Muscle of back (tissue), 13 donors: ENCODE measurements around the gene TMEM52B. TPM values are rescaled to one million over a fixed set of nuclear protein-coding genes. Genes with fewer than 3 reads are reported as not detected.
A peak's percentile ranks its signal among the peaks of the same experiment; 100 is the strongest.

Source experiments
- DNase-seq, 3 donors: peaks; one replicate each; pipeline versions ENCODE4 v3.0.0 to v3.0.0-alpha.2; 2013
- long read RNA-seq, 9 donors: transcript quantifications; one replicate each; lab custom pipeline, GENCODE V29; 2026
- polyA plus RNA-seq, 10 donors: library from polyadenylated mRNA; unstranded; fragments of 120-200 nt; gene quantifications; one replicate each; pipeline ENCODE4 v1.2.1, GENCODE V29; 2013; ENCODE audit not compliant: insufficient read length in 10 of 10

TMEM52B gene
- polyA plus RNA-seq = under 1 TPM in 6 of 10 donors, not detected in 4; 0.07 to 0.49 (median 0.16) TPM
- long read RNA-seq, donor 1 = 0 reads
- long read RNA-seq, donor 2 = 0 reads
- long read RNA-seq, donor 3 = 0 reads
- long read RNA-seq, donor 4 = 0 reads
- long read RNA-seq, donor 5 = 0 reads
- long read RNA-seq, donor 6 = 0 reads
- long read RNA-seq, donor 7 = 0 reads
- long read RNA-seq, donor 8 = 0 reads
- long read RNA-seq, donor 9 = 0 reads

DNA sequence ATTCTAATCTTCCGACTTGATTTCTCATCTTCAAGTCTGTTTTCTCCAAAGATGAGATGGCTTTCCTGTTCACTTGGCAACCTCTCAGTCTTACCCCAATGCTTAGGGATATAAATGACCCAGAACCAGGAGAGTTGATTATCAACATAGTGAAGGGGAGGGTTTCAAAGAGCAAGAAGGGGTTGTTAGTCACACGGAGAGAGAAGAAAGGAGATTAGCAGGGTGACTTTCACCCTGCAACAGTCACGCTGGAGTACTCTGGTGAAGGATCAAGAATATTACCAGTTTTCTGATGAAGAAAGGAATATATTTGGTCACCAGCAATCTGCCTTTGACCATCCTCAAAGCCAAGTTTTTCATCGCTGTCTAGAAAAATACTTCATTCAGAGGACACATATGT is at the start of gene TMEM52B:
Gene TMEM52B, plus strand, starts transcription at position 212 of the 400 bp plus-strand sequence. CDS start 543 bp downstream, outside the sequence.
- no peak for DNase-seq

DNA sequence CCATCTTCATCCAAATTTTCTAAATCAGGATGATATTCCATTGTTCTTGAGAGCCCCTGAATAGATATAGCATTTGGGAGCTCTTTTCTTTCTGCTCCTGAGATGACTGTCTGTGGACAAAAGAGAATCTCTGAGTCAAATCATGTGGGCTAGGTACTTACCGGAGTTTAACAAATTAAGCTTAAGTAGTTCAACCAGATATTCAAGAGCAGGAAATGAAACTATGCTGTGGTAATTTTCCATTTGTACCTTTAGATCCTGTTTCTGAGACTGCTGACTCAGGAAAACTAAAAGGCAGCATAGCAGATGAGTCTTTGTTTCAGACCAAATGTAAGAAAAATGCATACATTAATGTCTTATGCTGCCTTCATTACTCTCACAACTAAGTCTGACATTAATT is 48.8 kb upstream of the TMEM52B start, which contains the start of gene CLEC7A:
Gene CLEC7A, minus strand, starts transcription at position 158 of the 400 bp plus-strand sequence. Its CDS starts 117 bp downstream, at position 41.
- peak in 1 of 3 donors; percentile 26 for DNase-seq

DNA sequence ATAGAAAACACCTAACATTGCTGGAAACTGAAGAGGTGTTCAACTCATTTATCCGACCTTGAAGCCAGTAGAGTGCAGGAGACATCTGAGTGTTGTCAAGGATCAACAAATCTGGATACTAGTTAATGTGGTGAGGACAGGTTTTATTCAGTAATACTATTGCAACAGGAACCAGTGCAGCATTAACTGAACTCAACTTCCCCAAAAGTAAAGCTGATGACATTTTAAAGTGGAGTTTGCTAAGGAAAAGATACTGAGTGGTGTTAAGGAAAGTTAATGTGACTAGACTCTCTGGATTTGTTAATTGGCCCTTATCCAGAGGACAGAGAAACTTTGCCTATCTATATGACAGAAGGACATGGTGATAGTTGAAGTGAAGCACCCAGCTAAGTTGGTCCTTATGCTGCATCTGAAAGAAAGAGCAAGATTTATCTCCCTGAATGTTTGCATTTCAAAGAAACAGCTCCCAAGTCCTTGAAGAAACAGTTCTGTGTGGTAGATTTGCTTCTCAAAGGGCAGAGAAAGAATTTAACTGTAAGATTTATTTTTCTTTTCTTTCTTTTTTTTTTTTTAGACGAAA is 47.6 kb upstream of the TMEM52B start:
- peak in 1 of 3 donors; percentile 12 for DNase-seq

DNA sequence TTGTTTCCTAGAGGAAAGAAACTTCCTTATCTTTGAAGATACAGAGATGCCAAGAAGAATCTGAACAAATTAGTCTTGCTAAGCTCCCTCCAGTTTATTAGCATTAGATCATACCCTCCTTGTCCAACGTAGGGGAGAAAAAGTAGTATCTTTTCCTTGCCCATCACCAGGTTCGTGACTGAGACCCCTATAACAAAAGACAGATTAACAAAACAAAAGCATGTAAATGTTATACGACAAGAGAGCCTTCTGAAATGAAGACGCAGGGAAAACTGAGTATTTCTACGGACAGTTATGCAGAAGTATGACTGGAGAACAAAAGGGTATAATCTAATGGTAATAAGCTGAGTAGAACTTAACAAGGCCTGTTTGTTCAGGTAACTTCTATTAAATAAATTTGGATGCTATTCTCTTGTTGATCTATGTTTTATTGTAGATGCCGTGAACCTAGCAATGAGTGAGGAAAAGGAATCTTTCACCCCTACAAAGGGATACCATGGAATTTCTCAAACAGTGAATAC is 45.9 kb upstream of the TMEM52B start:
- no peak for DNase-seq

DNA sequence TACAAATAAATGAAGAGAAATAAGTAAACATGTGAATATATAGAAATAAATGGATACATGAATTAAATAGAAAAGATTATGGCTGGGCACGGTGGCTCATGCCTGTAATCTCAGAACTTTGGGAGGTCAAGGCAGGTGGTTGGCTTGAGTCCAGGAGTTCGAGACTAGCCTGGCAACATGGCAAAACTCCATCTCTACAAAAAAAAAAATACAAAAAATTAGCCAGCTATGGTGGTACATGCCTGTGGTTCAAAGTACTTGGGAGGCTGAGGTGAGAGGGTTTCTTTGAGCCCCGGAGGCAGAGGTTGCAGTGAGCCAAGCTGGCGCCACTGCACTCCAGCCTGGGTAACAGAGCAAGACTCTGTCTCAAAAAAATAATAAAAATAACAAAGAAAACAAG is 43.7 kb upstream of the TMEM52B start:
- no peak for DNase-seq

DNA sequence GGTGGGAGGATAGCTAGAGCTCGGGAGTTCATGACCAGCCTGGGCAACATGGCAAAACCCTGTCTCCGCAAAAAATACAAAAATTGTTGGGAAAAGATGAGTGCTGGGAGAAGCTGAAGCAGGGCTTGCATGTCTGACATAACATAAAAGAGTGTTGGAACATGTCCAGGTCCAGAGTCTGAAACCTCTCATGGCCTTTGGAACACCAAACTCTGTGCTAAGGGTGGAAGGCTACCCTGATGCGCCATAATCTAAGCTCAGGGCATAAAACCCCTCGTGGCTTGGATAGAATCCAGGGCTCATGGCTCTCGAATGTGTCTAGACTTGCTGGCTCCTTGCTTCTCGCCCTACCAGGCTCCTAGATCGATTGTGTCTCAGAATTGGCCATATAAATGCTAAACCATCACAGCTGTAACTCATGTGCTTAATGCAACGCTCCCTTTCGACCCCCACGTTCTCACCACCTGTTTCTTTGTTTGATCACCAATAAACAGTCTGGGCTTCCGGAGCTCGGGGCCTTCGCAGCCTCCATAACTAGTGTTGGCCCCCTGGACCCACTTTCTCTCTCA is 42.1 kb upstream of the TMEM52B start:
- DNase-seq = no peak

DNA sequence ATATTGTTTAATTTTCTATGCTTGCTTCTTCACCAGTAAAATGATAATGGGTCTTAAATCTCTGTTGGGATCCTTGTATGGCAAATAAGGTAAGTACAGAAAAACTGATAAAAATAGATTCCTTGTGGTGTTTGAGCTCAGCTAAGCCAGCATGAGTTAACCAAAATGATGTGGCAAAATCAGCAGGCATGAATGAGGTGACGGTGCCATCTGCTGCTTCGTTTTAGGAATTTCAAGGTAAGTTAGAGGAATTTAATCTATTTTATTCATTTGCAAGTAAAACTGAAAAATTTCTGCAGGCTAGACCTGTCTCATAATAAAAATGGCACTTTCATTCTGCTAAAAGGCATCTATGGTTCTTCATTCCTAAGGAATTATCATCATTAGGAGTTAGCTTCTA is 38.8 kb upstream of the TMEM52B start:
- peak in 2 of 3 donors; percentile 33 to 69 for DNase-seq

DNA sequence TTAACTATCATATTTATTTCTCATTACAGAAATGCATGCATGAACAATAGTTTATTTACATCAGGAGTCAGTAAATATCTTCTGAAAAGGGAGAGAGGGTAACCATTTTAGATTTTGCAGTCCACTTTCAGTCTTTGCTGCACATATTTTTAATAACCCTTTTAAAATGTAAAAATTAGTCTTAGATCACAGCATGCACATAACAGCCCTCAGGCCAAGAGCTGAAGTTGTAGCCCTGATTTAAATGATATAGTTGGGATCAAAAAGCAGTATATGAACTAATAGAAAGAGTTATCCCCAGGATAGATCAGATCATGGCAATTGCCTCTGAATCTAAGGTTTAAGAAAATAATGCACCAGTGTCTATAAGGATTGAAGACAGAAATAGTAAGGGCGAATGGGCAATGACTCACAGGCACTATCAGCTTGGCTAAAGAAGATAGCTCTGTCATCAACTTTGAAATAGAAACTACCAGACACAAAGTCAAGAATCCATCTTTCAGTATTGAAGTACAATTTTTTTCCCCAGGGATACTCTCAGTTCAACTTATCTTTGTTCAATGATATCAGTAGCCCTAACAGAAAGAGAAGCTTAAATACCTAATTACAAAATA is 35.7 kb upstream of the TMEM52B start:
- DNase-seq = no peak

DNA sequence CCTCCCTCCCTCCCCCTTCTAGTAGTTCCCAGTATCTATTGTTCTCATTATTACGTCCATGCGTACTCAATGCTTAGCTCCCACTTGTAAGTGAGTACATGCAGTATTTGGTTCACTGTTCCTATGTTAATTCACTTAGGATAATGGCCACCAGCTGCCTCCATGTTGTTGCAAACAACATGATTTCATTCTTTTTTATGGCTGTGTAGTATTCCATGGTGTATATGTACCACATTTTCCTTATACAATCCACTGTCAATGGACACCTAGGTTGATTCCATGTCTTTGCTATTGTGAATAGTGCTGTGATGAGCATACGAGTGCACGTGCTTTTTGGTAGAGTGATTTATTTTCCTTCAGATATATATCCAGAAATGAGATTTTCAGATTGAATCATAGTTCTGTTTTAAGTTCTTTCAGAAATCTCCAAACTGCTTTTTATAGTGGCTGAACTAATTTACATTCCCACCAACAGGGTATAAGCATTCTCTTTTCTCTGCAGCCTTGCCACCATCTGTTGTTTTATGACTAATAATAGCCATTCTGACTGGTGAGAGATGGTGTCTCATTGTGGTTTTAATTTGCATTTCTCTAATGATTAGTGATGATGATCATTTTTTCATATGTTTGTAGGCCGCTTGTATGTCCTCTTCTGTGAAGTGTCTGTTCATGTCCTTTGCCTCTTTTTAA is 31.0 kb upstream of the TMEM52B start:
- DNase-seq = no peak

DNA sequence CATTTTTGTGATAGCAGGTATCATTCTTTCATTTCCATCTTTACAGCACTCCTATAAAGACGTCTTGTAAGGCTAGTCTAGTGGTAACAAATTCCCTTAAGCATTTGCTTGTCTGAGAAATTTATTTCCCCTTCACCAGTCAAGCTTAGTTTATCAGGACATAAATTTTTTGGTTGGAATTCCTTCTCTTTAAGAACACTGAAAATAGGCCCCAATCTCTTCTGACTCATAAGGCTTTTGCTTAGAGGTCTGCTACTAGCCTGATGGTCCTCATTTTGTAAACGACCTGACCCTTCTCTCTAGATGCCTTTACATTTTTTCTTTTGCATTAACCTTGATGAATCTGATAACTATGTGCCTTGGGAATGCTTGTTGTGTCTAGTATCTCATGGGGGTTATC is 27.2 kb upstream of the TMEM52B start:
- no peak for DNase-seq

DNA sequence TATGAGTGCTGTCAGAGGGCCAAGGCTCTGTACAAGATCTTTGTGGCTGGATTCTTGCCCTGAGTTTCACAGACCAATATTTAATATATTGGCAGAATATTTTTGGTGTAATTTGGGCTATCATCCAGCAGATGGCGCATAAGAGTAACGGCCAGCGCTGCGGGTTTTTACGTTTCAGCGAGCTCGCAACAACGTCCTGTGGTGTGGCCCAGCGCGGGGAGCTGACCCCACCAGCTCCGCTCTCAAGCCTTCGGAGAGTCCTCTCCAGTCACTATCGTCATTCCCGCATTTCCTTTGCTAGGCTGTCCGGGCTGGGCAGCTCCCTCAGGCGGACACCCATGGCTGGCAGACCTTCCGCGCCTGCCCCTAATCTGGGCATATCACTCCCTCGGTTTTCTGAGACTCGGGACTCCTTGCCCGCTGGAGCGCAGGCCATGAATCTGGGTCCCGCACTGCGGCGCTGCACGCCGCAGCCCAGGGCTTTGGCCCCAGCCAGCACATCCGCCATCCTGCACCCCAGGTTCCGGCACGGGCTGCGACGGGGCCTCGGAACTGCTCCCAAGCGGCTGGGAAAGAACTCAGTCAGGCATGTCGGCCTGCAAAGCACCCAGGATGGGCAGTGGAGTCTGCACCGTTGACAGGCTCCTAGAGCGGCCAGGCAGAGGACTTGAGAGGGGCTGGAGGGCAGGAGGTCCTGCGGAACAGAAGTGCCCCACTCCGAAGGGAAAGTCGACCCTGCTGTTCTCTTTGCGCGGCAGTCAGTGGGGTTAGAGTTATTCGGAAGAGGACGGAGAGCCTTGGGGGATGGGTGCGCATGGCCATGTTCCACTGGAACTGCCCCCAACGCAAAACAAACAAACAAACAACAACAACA is 25.3 kb upstream of the TMEM52B start:
- peak; percentile 59 to 92 (median 79) for DNase-seq

DNA sequence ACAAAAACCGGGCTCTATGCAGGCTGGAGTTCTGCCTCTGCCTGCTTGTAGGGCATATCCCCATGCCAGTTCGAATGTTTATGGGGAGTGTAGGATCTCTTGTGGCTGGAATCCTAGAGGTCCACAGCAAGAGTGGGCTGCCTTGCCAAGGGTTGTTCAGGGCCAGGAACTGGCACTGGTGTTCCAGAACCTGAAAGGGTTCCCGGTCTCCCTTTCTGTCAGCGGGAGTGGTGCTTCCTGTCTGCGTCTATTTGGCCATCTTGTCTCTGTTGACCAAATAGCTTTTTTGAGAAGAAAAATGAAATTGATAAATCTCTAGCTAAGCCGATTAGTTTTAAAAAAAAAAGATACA is 24.7 kb upstream of the TMEM52B start:
- DNase-seq = no peak

DNA sequence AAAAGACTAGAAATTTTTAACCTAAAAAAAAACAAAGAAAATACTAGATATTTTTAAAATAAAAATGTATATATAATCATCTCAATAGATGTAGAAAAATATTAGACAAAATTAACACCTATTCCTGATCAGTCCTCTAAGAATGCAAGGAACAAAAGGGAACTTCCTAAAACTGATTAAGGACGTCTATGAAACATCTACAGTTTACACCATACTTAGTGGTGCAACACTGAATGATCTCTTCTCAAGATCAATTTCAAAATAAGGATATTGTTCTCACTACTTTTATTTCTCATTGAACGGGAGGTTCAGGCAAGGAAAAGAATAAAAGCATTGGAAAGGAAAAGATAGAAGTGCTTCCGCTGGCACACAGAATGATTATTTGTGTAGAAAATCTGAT is 22.9 kb upstream of the TMEM52B start:
- DNase-seq = no peak

DNA sequence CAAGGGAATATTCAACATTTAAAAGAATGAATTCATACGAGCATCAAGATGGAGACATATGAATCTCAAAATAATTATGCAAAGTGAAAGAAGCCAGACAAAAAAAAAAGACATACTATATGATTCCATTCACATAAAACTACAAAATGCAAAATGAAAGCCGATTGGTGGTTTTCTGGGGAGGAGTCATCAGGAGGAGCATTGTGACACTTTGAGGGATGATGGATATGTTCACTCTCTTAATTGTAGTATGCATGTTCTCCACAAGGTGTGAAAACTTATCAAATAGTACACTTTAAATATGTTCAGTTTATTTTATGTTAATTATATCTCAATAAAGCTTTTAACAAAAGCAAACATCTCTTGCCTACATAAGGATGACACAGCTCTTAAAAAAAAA is 20.4 kb upstream of the TMEM52B start:
- DNase-seq = no peak

DNA sequence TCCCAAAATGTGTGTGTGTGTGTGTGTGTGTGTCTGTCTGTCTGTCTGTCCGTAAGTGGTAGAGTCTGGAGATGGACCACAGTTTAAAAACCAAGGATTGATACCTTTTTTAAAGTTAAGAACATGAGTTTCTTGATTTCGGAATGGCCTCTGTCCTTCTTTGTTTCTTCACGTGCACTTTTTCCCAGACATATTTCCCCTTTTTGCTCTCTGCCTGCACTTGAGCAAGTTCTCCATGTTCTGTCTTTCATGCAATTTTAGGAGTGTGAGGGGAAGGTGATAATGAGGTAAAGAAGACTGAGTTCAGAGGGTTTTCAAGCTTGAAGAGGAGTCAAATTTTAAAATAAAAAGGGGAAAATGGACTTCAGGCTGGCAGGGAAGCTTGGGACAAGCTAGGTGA is 19.6 kb upstream of the TMEM52B start:
- DNase-seq = no peak

DNA sequence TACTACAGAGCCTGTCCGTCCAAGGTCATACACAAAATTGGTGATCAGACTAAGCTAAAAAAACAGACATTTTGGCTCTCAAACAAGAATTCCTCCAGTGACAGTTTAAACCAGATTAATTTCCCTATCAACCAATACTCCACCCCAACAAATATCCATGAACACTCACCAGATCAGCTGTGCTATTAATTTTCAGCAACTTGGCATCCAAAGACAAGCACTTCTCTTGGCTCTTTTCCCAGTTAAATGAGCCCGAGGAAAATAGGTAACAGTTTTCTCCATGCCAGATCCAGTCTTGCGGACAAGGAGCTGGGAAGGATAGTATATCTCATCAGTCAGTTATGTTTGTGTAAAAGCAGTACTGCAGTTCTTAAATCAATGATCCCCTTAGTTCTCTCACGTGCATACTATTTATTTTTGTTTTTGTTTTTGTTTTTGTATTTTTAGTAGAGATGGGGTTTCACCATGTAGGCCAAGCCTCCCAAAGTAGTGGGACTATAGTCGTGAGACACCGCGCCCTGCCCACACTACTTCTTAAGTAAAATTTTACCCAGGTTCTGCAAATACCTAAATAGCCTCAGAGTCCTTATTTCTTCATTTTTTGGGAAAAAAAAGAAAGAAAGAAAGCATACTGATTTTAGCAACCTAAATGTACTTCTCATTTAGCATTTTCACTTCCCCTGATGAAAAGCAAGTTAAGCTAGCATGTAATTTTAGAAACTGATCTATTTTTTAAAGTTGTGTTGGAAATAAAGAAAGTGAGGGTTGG is 18.0 kb upstream of the TMEM52B start:
- DNase-seq = no peak

DNA sequence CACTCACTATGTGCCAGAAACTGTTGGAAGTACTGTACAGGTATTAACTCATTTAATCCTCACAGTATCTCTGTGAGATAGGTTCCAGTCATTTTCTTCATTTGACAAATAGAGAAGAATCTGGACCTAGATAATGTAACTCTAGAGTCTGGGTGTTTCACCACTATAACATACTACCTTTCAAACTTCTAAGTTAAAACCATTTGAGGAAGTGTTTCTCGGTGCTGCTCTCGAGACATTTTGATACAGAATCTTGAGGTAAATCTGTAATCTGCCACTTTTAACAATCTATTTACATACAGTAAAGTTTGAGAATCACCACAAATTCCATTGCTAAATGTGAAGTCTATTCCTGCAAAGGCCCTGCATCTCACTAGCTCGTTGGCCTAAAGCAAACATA is 15.7 kb upstream of the TMEM52B start:
- no peak for DNase-seq

DNA sequence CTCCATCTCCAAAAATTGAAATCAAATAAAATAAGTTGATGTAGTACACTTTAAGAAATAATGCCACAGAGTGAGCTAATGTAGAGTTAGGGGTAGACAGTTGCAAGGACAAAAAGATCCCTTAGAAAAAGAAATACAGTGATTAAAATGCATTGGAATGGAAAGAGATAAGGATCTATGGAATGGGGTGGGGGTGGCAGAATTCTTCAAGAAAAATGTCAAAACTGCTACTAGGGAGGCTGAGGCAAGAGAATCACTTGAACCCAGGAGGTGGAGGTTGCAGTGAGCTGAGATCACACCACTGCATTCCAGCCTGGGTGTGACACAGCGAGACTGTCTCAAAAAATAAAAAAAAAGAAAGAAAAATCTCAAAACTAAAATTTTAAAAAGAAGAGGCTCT is 13.4 kb upstream of the TMEM52B start:
- no peak for DNase-seq

DNA sequence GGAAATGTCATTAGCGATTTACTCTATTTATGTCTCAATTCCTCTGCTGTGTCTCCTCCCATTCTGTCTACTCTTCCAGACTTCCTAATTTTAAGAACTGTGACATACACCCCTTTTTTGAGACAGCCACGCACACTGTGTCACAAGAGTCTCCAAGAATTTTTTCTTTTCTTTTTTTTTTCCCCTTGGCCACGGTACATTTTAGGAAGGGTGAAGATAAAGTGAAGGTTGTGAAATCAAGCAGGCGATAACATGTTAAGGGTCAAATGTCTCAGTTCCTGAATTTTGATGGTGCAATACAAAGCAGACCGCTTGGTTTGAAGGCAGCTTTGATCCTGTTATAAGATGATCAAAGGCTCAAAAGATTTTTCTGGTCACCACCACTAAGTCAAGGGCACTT is 11.2 kb upstream of the TMEM52B start:
- peak in 1 of 3 donors; percentile 18 for DNase-seq

DNA sequence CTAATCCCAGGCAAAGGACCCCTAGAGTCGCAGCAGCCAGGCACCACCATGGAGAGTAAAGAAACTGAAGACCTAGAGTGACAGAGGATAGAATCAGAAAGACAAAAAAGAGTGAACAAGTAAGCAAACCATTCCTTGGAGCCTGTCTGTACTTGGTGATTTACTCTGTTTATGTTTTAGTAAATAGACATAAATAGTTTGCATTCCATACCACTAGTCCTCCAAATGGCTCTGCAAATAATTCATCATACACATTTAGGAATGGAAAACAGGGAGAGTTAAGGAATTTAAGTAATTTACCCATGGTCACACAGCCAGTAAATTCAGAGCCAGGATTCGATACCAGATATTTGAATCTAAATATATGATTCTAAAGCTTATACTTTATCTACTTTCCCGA is 9.7 kb upstream of the TMEM52B start:
- DNase-seq = peak in 1 of 3 donors; percentile 34
